Mesenchymal stem cell (in vitro differentiated cells and primary cell): ENCODE data around the gene EMC1.

Source experiments
- DNase-seq: peaks from one replicate; pipeline ENCODE4 v3.0.0-alpha.2; 2013
- H2AFZ ChIP-seq: one replicate; pipeline ENCODE4 v1.6.1; 2013; ENCODE audit warnings: low read depth, mild to moderate bottlenecking, control low read depth, inconsistent platforms, low read length, moderate library complexity
- H2AK5ac ChIP-seq: 2 replicates; pipeline ENCODE4 v1.6.1; 2013; ENCODE audit warnings: low read length, moderate library complexity, mild to moderate bottlenecking, inconsistent platforms; ENCODE audit not compliant: severe bottlenecking
- H2BK120ac ChIP-seq: one replicate; pipeline ENCODE4 v1.6.1; 2013; ENCODE audit warnings: low read depth, mild to moderate bottlenecking, inconsistent platforms, low read length, moderate library complexity
- H2BK12ac ChIP-seq, 2 experiments: one replicate each; pipeline ENCODE4 v1.6.1; 2013; ENCODE audit warnings: inconsistent platforms in 2 of 2, low read length in 2 of 2, mild to moderate bottlenecking in 2 of 2, moderate library complexity in 2 of 2, control low read depth in 1 of 2
- H2BK15ac ChIP-seq: one replicate; pipeline ENCODE4 v1.6.1; 2013; ENCODE audit warnings: mild to moderate bottlenecking, low read depth, inconsistent platforms; ENCODE audit not compliant: poor library complexity, severe bottlenecking
- H2BK5ac ChIP-seq: 2 replicates; pipeline ENCODE4 v1.6.1; 2013; ENCODE audit warnings: low read depth, mild to moderate bottlenecking, low read length, control low read depth, inconsistent platforms; ENCODE audit not compliant: poor library complexity, severe bottlenecking
- H3K14ac ChIP-seq, 2 experiments: one replicate each; pipeline ENCODE4 v1.6.1; 2013; ENCODE audit warnings: inconsistent platforms in 2 of 2, low read length in 2 of 2, control low read depth in 1 of 2, mild to moderate bottlenecking in 1 of 2, moderate library complexity in 1 of 2
- H3K18ac ChIP-seq, 2 experiments: one replicate each; pipeline ENCODE4 v1.6.1; 2013; ENCODE audit warnings: inconsistent platforms in 2 of 2, low read length in 2 of 2, control low read depth in 1 of 2, low read depth in 1 of 2, mild to moderate bottlenecking in 1 of 2
- H3K23ac ChIP-seq, 2 experiments: one replicate each; pipeline ENCODE4 v1.6.1; 2013; ENCODE audit warnings: inconsistent platforms in 2 of 2, low read length in 2 of 2, mild to moderate bottlenecking in 2 of 2, moderate library complexity in 2 of 2, control low read depth in 1 of 2
- H3K27ac ChIP-seq: 2 replicates; pipeline ENCODE4 v1.5.1; 2013; ENCODE audit warnings: mild to moderate bottlenecking, moderate library complexity, low read length, control low read depth, inconsistent platforms; ENCODE audit not compliant: poor library complexity, severe bottlenecking
- H3K27me3 ChIP-seq, 2 experiments: 2 replicates each; pipeline versions ENCODE4 v1.6.1 to v1.7.0; 2013; ENCODE audit warnings: low read length in 2 of 2, mild to moderate bottlenecking in 2 of 2, moderate library complexity in 2 of 2, control low read depth in 1 of 2, inconsistent platforms in 1 of 2; ENCODE audit not compliant: control insufficient read depth in 1 of 2, insufficient read depth in 1 of 2
- H3K36me3 ChIP-seq, 2 experiments: 2 replicates each; pipeline versions ENCODE4 v1.6.1 to v1.7.0; 2013; ENCODE audit warnings: low read length in 2 of 2, control low read depth in 1 of 2, inconsistent platforms in 1 of 2, low read depth in 1 of 2, mild to moderate bottlenecking in 1 of 2; ENCODE audit not compliant: insufficient read depth in 2 of 2, control insufficient read depth in 1 of 2
- H3K4ac ChIP-seq, 2 experiments: one replicate each; pipeline ENCODE4 v1.6.1; 2013; ENCODE audit warnings: inconsistent platforms in 2 of 2, low read length in 2 of 2, mild to moderate bottlenecking in 2 of 2, moderate library complexity in 2 of 2, control low read depth in 1 of 2, low read depth in 1 of 2
- H3K4me1 ChIP-seq: 2 replicates; pipeline ENCODE4 v1.6.1; 2013; ENCODE audit warnings: low read depth, low read length, control low read depth; ENCODE audit not compliant: control insufficient read depth, insufficient read depth
- H3K4me2 ChIP-seq: 2 replicates; pipeline ENCODE4 v1.6.1; 2013; ENCODE audit warnings: low read length, mild to moderate bottlenecking, inconsistent platforms; ENCODE audit not compliant: poor library complexity, severe bottlenecking
- H3K4me3 ChIP-seq, 2 experiments: 2 replicates each; pipeline versions ENCODE4 v1.5.1 to v1.7.0; 2013; ENCODE audit warnings: low read length in 2 of 2, mild to moderate bottlenecking in 2 of 2, control low read depth in 1 of 2, low read depth in 1 of 2; ENCODE audit not compliant: insufficient read depth in 1 of 2
- H3K79me1 ChIP-seq: replicated peaks from 2 replicates; pipeline ENCODE4 v1.6.1; 2013; ENCODE audit warnings: mild to moderate bottlenecking, control low read depth, low read length, inconsistent platforms; ENCODE audit not compliant: poor library complexity, severe bottlenecking
- H3K9ac ChIP-seq: 2 replicates; pipeline ENCODE4 v1.7.0; 2013; ENCODE audit warnings: mild to moderate bottlenecking, low read length, moderate library complexity
- H3K9me3 ChIP-seq: 2 replicates; pipeline ENCODE4 v1.7.0; 2013; ENCODE audit warnings: mild to moderate bottlenecking, low read length; ENCODE audit not compliant: control insufficient read depth
- H4K8ac ChIP-seq: one replicate; pipeline ENCODE4 v1.6.1; 2013; ENCODE audit warnings: inconsistent platforms, mild to moderate bottlenecking, low read length, moderate library complexity
- H4K91ac ChIP-seq: one replicate; pipeline ENCODE4 v1.6.1; 2013; ENCODE audit warnings: mild to moderate bottlenecking, low read length, inconsistent platforms
- WGBS: methylation state at CpG from one replicate; pipeline ENCODE4 v1.1.7; 2013; ENCODE audit warnings: mixed read lengths; 5-methylcytosine and 5-hydroxymethylcytosine counted together

Gene EMC1

DNA sequence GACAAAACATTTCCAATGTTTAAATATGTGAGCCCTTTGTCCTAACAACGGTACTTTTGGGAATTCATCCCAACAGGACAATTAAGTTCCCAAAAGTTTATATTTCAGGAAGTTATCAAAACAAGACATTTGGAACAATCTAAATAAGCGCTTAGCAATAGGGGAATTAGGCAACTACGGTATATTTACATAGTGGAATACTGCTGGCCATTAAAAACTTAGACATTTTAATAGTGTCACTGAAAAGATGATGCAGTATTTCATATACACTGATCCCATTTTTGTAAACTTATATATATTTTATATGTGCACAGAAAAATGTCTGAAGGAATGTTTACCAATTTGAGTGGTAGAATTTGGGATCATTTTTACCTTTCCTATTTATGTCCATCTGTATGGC lies 62.1 kb downstream of the EMC1 start:
- no peak overlapping the region for H3K4me3 ChIP-seq
- no peak overlapping the region for H2BK5ac ChIP-seq
- no peaks in the 10 kb centered on the region for H3K9me3 ChIP-seq
- H3K18ac ChIP-seq: no peak overlapping the region
- H3K23ac ChIP-seq: no peak overlapping the region
- no peak overlapping the region for H3K9ac ChIP-seq
- no peak overlapping the region for H2BK15ac ChIP-seq
- no peak overlapping the region for H4K91ac ChIP-seq
- no peak overlapping the region for H3K27ac ChIP-seq
- no peaks in the 10 kb centered on the region for H3K27me3 ChIP-seq
- no peak overlapping the region for H3K4me2 ChIP-seq
- H3K4me1 ChIP-seq: no peaks in the 10 kb centered on the region
- peaks cover 45 to 97% of the 10 kb centered on the region in 2 experiments for H3K36me3 ChIP-seq
- 100% methylated on average over 1 of the region's 3 CpGs for WGBS
- no peak overlapping the region for H2BK12ac ChIP-seq
- H3K14ac ChIP-seq: no peak overlapping the region
- no peak overlapping the region for H3K4ac ChIP-seq
- H3K79me1 ChIP-seq: peaks cover 39% of the 10 kb centered on the region
- no peak overlapping the region for H2AFZ ChIP-seq
- DNase-seq: no peak
- no peak overlapping the region for H2BK120ac ChIP-seq
- H4K8ac ChIP-seq: no peak overlapping the region
- no peak overlapping the region for H2AK5ac ChIP-seq

DNA sequence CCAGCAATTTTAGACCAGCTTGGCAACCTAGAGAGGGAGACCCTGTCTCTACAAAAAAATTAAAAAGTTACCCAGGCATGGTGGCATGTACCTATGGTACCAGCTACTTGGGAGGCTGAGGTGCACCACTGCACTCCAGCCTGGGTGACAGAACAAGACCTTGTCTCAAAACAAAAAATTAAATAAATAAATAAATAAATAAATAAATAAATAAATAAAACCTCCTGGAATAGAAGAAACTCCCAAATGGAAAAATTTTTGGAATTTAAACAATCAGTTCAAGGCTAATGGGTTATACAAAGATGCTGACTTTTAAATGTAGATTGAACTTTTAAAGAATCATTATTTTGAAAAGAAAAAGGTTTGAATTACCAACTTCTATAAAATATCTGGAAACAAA lies 63.5 kb downstream of the EMC1 start:
- H2BK12ac ChIP-seq: no peak overlapping the region
- H2AFZ ChIP-seq: no peak overlapping the region
- H3K4me3 ChIP-seq: no peak overlapping the region
- no peak overlapping the region for H3K9ac ChIP-seq
- no peak overlapping the region for H3K4ac ChIP-seq
- no peak overlapping the region for H3K27ac ChIP-seq
- no peak overlapping the region for H2BK15ac ChIP-seq
- no peak overlapping the region for H2BK120ac ChIP-seq
- H3K18ac ChIP-seq: no peak overlapping the region
- H3K9me3 ChIP-seq: no peaks in the 10 kb centered on the region
- no peaks in the 10 kb centered on the region for H3K4me1 ChIP-seq
- H3K79me1 ChIP-seq: peaks cover 40% of the 10 kb centered on the region
- no peak overlapping the region for H4K8ac ChIP-seq
- H3K36me3 ChIP-seq: peaks cover 47 to 96% of the 10 kb centered on the region in 2 experiments
- H3K27me3 ChIP-seq: no peaks in the 10 kb centered on the region
- no peak for DNase-seq
- H2AK5ac ChIP-seq: no peak overlapping the region
- no peak overlapping the region for H3K4me2 ChIP-seq
- no peak overlapping the region for H4K91ac ChIP-seq
- H3K23ac ChIP-seq: no peak overlapping the region
- H2BK5ac ChIP-seq: no peak overlapping the region
- H3K14ac ChIP-seq: no peak overlapping the region

DNA sequence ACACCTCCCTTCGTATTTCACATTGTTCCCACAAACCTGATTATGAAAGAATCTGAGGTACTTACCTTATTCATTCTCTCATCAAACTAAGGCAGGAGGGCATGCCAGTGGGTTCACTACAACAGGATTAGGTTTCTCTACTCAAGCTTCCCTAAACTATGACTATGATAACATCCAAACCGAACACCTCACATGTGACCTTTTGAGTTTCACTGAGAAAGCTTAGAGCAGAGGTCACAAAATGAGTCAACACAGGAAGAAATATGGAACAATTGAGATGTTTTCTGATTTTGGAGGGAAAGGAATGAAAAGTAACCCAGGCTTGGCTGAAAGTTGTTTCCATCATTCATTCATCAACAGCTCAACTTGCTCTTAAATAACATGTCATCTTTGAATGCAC lies 65.3 kb downstream of the EMC1 start:
- no peak overlapping the region for H2BK5ac ChIP-seq
- H3K27me3 ChIP-seq: no peaks in the 10 kb centered on the region
- H3K4me1 ChIP-seq: no peaks in the 10 kb centered on the region
- no peak overlapping the region for H3K4me2 ChIP-seq
- 100% methylated on average over 1 of the region's 2 CpGs for WGBS
- H2AFZ ChIP-seq: no peak overlapping the region
- H2BK120ac ChIP-seq: no peak overlapping the region
- H3K36me3 ChIP-seq: peaks cover 40 to 96% of the 10 kb centered on the region in 2 experiments
- no peak overlapping the region for H3K14ac ChIP-seq
- H3K9me3 ChIP-seq: no peaks in the 10 kb centered on the region
- H3K4me3 ChIP-seq: no peak overlapping the region
- H2AK5ac ChIP-seq: no peak overlapping the region
- H4K91ac ChIP-seq: no peak overlapping the region
- no peak for DNase-seq
- peaks cover 40% of the 10 kb centered on the region for H3K79me1 ChIP-seq
- H3K18ac ChIP-seq: no peak overlapping the region
- H2BK12ac ChIP-seq: no peak overlapping the region
- H2BK15ac ChIP-seq: no peak overlapping the region
- no peak overlapping the region for H3K23ac ChIP-seq
- no peak overlapping the region for H3K4ac ChIP-seq
- no peak overlapping the region for H3K27ac ChIP-seq
- no peak overlapping the region for H4K8ac ChIP-seq
- no peak overlapping the region for H3K9ac ChIP-seq

DNA sequence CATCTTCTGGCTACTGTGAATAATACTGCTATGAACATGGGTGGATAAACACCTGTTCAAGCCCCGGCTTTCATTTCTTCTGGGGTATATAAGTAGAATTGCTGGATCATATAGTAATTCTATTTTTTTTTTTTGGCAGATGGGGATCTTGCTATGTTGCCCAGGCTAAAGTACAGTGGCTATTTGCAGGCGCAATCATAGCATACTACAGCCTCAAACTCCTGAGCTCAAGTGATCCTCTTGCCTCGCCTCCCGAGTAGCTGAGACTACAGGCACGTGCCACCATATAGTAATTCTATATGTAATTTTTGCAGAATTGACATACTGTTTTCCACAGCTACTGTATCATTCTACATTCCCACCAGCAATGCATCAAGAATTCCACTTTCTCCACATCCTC lies 69.1 kb downstream of the EMC1 start:
- H2BK5ac ChIP-seq: no peak overlapping the region
- no peak for DNase-seq
- no peak overlapping the region for H3K4me2 ChIP-seq
- H3K4ac ChIP-seq: no peak overlapping the region
- H2BK12ac ChIP-seq: no peak overlapping the region
- no peak overlapping the region for H4K91ac ChIP-seq
- no peak overlapping the region for H3K9ac ChIP-seq
- H3K27ac ChIP-seq: no peak overlapping the region
- WGBS: 97% methylated on average over 5 of the region's 5 CpGs
- H2BK120ac ChIP-seq: no peak overlapping the region
- no peak overlapping the region for H4K8ac ChIP-seq
- peaks cover 33% of the 10 kb centered on the region for H3K79me1 ChIP-seq
- no peaks in the 10 kb centered on the region for H3K4me1 ChIP-seq
- no peak overlapping the region for H2AFZ ChIP-seq
- H2AK5ac ChIP-seq: no peak overlapping the region
- no peak overlapping the region for H3K18ac ChIP-seq
- H2BK15ac ChIP-seq: no peak overlapping the region
- no peak overlapping the region for H3K23ac ChIP-seq
- no peaks in the 10 kb centered on the region for H3K27me3 ChIP-seq
- no peaks in the 10 kb centered on the region for H3K9me3 ChIP-seq
- H3K4me3 ChIP-seq: no peak overlapping the region
- peaks cover 39 to 97% of the 10 kb centered on the region in 2 experiments for H3K36me3 ChIP-seq
- H3K14ac ChIP-seq: no peak overlapping the region
